ENCODE results near the gene UBE2R2.

Gene UBE2R2

DNA sequence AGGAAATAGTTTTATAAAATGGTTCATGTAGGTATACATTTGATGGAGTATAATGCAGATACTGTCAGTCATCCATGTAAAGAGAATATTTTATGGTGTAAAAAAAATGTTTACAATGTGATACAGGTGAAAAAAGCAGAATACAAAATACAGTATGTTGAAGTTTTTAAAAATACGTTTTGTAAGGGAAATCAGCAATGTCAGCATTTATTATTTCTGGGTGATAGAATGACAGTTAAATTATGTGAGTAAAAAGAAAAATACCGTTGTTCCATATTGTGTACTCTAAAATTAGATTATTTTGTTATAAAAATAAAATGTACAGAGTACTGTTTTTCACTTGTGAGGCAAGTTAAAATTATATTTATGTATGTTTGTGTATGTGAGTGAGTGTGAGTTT lies 69.0 kb downstream of the UBE2R2 start:
- no peak for DNase-seq

- no peak for DNase-seq
Measured at GRCh38 chr9:33893861-33894260, 76.9 kb downstream of the UBE2R2 start.

- DNase-seq, result no peak
Measured at GRCh38 chr9:33894316-33894715, 77.4 kb downstream of the UBE2R2 start.

DNA sequence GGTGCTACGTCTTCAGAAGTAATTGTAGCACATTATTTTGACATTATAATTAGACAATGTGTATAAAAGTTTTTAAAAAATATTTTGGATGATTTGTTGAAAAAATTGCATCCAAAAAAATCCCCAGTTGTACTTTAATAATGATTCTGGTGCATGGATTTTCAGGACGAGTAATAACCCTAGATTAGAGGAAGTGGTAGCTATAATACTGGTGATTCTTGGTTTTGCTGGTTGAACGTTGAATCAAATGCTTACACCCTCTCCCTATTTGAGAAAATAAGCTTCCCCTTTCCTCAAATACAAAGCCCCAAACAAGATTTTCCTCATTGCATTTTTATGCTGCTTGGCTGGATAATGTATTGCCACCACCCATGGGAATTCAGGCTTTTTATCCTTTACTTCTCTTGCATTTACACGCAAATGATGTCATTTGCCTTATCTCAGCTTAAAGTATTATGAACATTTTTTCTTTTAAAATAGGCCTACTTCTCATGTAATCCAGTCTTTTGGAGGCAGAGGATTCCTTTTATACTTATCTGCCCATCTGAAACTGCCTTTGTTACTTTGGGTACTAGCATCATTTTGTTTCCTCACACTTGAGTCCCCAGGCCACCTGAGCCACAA lies 86.3 kb downstream of the UBE2R2 start:
- DNase-seq, result no peak

DNA sequence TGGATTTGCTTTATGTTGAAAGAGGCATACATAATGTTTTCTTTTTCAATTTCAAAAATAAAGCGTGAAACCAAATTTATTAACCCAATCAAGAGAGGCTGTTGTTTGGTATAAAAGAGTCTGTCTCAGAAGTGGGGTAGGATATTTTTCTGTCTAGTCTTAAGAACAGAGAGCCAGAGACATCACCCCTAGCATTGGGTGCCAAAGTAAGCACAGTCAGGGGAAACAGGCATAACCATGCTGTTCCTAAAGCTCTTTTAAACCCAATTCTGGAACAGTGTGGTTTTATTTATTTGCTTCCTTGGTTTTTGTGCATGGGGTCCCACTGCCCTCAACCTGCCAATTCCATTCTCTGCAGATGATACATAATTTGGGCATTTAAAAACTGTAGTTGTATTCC lies 88.2 kb downstream of the UBE2R2 start:
- no peak for DNase-seq

DNA sequence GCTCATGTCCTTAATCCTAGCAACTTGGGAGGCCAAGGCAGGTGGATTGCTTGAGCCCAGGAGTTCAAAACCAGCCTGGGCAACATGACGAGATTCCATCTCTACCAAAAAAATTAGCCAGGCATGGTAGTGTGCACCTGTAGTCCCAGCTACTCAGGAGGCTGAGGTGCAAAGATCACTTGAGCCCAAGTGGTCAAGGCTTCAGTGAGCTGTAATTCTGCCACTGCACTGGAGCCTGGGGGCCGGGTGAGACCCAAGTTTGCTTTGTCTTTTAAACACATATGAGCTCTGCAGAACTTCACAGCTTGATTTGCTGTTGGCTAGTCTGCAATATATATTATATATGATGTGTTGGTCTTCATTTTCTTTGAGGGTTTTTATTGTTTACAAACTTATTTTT lies 89.8 kb downstream of the UBE2R2 start:
- no peak for DNase-seq

- no peak for DNase-seq
Measured at GRCh38 chr9:33907347-33907746, 90.4 kb downstream of the UBE2R2 start.

GRCh38 chr9:33908114-33908513 lies 91.2 kb downstream of the UBE2R2 start:
- DNase-seq, result no peak

- DNase-seq, result no peak
Measured at GRCh38 chr9:33908749-33909148, 91.8 kb downstream of the UBE2R2 start.

GRCh38 chr9:33913541-33913940 lies 96.6 kb downstream of the UBE2R2 start:
- no peak for DNase-seq

GRCh38 chr9:33914887-33915628 lies 98.1 kb downstream of the UBE2R2 start:
- no peak for DNase-seq

DNA sequence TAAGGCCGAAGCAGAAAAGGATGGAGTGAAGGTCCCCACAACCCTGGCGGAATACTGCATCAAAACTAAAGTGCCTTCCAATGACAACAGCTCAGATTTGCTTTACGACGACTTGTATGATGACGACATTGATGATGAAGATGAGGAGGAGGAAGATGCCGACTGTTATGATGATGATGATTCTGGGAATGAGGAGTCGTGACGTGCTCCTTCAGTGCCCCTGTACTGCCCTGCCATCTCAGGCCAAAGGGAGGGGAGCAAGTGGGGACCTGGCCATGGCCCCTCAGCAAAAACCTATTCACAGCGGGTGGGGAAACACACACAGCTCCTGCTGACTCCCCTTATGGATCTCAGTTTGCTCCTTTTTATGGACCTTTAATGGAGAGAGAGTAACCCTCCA lies 100.1 kb downstream of the UBE2R2 start:
- no peak for DNase-seq

GRCh38 chr9:33919276-33919897 lies 102.4 kb downstream of the UBE2R2 start:
- DNase-seq, result no peak

- DNase-seq, result no peak
Measured at GRCh38 chr9:33921967-33922895, 105.3 kb downstream of the UBE2R2 start.

GRCh38 chr9:33923079-33923478 lies 106.1 kb downstream of the UBE2R2 start:
- no peak for DNase-seq

- DNase-seq, result no peak
Measured at GRCh38 chr9:33923998-33924701, 107.2 kb downstream of the UBE2R2 start.

DNA sequence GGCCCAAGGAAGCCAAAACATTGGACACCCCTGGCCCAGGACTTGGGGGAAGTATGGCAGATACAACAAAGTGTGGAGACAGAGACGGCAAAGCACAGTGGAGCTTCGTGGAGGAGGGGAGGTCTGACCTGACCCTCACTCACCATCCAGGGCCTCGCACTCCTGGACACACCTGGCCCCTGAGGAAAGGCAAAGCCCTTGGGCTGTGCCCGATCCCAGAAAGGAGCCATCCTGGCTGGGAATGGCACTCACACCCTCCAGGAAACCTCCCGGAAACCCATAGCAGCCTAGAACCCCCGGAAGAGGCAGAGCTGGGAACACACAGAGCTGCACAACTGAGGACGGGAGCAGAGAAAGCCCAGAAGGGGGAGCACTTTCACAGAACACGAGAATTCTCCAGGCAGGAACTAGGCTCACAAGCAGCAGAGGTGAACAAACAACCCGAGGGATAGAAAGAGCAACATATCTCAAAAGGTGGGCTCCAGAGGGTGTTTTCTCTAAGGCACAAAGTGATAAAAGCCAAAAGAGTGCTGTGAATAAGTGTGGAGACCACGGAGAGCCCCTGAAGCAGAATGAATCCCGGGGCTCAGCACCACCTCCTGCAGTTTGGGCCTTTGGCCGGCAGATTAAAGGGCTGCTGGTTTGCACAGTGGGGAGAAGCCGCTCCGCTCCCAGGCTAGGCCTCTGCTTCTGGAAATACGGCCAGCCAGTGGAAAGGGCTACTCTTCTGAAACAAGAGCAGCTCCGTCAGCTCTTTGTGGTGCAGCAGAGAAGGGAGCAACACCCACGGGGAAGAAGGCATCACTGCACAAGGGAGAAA lies 108.2 kb downstream of the UBE2R2 start:
- DNase-seq, result no peak

- no peak for DNase-seq
Measured at GRCh38 chr9:33926746-33927485, 110.0 kb downstream of the UBE2R2 start.

DNA sequence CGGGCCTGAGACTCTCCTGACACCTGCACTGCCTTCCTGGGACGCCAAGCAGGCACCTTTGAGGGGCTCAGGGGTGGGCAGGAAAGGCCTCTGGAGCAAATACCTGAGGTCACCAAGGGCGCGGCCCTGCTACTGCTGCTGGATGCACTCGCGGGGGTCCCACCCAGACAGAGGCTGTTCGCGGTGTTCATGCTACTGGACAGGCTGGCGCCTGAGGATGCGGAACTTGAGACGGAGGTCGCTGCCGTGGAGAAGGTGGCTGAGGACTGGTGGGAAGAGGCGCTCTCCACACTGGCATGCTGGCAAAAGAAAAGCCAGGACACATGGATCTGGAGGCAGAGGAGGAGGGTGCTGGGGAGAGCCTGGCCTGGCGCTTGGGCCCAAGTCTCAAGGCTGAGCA lies 110.7 kb downstream of the UBE2R2 start:
- DNase-seq, result no peak

DNA sequence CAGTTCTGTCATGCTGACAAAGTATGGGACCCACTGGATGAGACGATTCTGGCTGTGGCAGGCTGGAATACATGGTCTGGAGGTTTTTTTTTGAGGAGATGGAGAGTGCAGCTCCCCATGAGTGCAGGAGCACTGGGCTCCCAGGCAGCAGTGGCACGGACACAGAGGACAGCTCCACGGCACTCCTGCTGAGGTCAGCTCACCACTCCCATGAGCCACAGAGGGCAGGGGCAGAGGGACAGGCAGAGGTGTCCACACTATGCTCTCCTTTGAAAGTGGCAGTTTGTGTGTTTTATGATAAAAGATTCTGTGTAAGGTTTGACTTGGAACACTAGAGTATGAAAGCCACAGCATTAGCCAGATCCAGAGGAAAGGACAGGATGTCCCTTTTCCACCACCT lies 114.4 kb downstream of the UBE2R2 start:
- no peak for DNase-seq
